SW 1271 (cell line): Measurements from ENCODE around the gene POMT2.
"Not testable (repeated sequence)": the region's sequence is repeated elsewhere in the genome, so short reads cannot be mapped to it uniquely, and the experiment has no call there.

Experiments used
- DNase-seq, 2 experiments: peaks; one replicate each; lab custom pipeline; 2025; lab: John Stamatoyannopoulos, UW

The POMT2 gene

GRCh38 chr14:77324289-77324688 lies 3.6 kb upstream of the POMT2 start:
- DNase-seq, result no peak

GRCh38 chr14:77323571-77323970 lies 2.9 kb upstream of the POMT2 start:
- DNase-seq, result no peak

GRCh38 chr14:77322951-77323350 lies 2.3 kb upstream of the POMT2 start:
- DNase-seq, result no peak

- DNase-seq, result no peak
Observed at GRCh38 chr14:77322250-77322902, 1.7 kb upstream of the POMT2 start.

GRCh38 chr14:77319422-77319821 lies 1.3 kb downstream of the POMT2 start:
- DNase-seq, result no peak

- DNase-seq, result not testable (repeated sequence)
Observed at GRCh38 chr14:77318756-77319155, 1.9 kb downstream of the POMT2 start.

GRCh38 chr14:77318006-77318553 lies 2.6 kb downstream of the POMT2 start:
- no peak for DNase-seq

- no peak for DNase-seq
Observed at GRCh38 chr14:77316872-77317301, 3.8 kb downstream of the POMT2 start.

GRCh38 chr14:77316195-77316505 lies 4.5 kb downstream of the POMT2 start:
- DNase-seq, result no peak

- DNase-seq, result no peak
Observed at GRCh38 chr14:77314539-77315457, 5.9 kb downstream of the POMT2 start.

- peak in 1 of 2 experiments; percentile 36 for DNase-seq
Observed at GRCh38 chr14:77314043-77314442, 6.6 kb downstream of the POMT2 start.

- DNase-seq, result no peak
Observed at GRCh38 chr14:77313371-77313770, 7.3 kb downstream of the POMT2 start.

- DNase-seq, result no peak
Observed at GRCh38 chr14:77311217-77311616, 9.5 kb downstream of the POMT2 start.

GRCh38 chr14:77310026-77310425 lies 10.7 kb downstream of the POMT2 start:
- no peak for DNase-seq

- DNase-seq, result no peak
Observed at GRCh38 chr14:77309131-77309530, 11.6 kb downstream of the POMT2 start.

GRCh38 chr14:77306851-77307496 lies 13.7 kb downstream of the POMT2 start:
- no peak for DNase-seq

- DNase-seq, result no peak
Observed at GRCh38 chr14:77306416-77306815, 14.3 kb downstream of the POMT2 start.

- no peak for DNase-seq
Observed at GRCh38 chr14:77305696-77306095, 15.0 kb downstream of the POMT2 start.

GRCh38 chr14:77303417-77304156 lies 17.1 kb downstream of the POMT2 start:
- DNase-seq, result peak; percentile 71 to 87

- DNase-seq, result no peak
Observed at GRCh38 chr14:77302926-77303325, 17.8 kb downstream of the POMT2 start.

GRCh38 chr14:77301103-77301502 lies 19.6 kb downstream of the POMT2 start:
- peak in 1 of 2 experiments; percentile 34 for DNase-seq

GRCh38 chr14:77299771-77300170 lies 20.9 kb downstream of the POMT2 start:
- no peak for DNase-seq
